Fibroblast of skin of right biceps (primary cell): ENCODE data around the gene HOXA9.

Experiments used
- DNase-seq: peaks from one replicate; pipeline ENCODE4 v3.0.0-alpha.2; 2013

HOXA9 gene

GRCh38 chr7:27141137-27141922, 24.0 kb downstream of the HOXA9 start:
- DNase-seq = no peak

GRCh38 chr7:27140126-27140857, 25.0 kb downstream of the HOXA9 start:
- DNase-seq = no peak

- no peak for DNase-seq
These were observed 25.8 kb downstream of the HOXA9 start for GRCh38 chr7:27139334-27140125.

DNA sequence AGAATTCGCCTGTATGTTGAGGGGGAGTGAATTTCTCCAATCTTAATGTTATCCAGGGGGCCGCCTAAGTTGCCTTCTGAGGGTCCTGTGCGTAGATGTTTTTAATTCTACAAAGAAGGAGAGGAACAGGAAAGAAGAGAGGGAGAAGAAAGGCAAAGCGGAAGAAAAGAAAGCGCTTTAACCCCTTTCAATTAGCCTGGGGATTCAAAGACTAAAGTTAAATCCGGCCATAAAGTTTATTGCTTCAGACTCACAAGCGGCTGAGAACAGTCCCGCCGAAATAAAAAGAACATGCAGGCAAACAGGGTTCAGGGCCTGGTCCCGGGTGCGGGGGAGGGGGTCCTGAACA, 26.4 kb downstream of the HOXA9 start:
- no peak for DNase-seq

- DNase-seq = no peak
These were observed 26.9 kb downstream of the HOXA9 start for GRCh38 chr7:27138472-27138871.

DNA sequence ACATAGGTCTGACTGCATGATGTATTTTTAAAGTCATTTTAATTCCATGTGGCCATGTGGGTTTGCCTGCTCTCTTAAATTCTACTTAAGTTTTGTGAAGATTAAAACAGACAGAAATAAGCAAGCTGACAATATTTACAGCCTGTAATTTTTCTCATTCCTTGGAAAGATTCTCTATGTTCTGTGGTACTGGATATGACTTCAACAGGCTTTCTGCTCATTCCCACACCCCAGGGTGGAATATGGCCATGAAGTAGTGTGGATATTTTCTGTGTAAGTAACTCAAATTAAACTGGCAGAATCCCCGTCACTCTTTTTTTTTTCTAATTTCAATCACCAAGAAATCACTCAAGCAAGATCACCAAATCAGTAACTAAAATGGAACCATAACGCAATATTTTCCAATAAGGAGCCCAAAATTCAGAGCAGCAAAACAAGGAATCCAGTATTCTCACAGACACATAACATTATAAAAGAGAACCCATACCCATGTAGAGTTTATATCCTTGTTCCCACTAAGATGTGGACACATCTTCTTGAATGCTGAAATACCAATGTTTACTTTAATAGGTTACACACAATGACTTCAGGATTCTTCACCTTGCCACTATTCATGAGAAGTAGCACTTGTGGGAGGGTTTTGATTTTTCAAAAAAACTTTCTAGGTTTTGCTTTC, 27.6 kb downstream of the HOXA9 start:
- no peak for DNase-seq

DNA sequence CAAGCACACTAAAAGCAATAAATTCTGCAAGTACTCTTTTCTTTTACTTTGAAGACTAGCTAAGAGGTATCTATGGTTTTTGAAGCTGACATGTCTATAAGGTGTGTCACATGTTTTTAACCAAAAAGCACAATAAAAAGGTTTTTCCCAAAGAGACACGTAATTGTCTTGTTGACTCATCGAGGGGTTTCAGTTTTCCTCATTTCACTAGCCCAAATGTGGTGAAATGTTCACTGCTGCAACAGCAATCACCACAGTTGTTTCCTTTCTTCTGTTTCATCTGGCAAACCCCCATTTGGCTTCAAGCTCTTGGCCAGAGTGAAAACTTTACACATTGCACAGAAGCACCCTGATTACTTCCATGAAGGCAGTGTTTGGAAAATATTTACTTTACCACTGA, 30.9 kb downstream of the HOXA9 start:
- DNase-seq = peak; percentile 84

DNA sequence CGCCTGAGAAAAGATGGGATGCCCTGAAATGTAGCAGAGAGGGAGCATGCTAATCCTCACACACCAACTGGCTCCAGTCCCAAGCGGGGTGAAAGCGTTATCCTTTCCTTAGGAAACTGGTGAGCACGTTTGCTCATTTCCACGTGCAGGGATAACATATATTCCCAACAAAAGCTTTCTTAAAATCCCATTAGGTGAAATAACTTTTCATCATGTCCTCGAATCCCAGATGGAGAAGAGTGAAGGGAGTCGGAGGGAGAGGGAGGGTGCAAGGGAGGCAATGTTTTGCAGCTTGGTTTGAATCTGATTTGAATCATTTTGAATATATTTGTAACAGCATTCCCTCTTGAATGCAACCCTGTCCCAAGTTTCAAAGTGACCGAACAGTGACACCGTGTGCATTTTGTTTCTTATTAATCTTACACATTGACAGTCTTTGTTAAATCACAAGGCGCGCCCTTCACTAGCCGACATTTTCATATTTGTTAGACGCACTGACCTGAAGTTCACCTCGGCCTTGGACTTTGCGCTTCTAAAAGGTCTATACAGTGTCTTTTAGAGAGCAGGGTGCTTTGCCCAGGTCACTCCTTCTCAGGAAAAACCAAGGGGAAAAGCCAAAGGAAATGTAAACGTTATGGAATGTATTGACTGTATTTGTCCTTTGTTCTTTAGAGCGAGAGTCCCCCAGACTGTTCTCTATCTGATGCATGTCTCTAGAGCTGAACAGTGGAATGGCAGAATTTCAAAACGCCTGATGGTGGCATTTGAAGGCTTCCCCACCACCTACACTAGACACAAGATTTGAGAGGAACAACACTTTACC, 31.7 kb downstream of the HOXA9 start:
- DNase-seq = no peak

GRCh38 chr7:27132978-27133377, 32.4 kb downstream of the HOXA9 start:
- DNase-seq = no peak

DNA sequence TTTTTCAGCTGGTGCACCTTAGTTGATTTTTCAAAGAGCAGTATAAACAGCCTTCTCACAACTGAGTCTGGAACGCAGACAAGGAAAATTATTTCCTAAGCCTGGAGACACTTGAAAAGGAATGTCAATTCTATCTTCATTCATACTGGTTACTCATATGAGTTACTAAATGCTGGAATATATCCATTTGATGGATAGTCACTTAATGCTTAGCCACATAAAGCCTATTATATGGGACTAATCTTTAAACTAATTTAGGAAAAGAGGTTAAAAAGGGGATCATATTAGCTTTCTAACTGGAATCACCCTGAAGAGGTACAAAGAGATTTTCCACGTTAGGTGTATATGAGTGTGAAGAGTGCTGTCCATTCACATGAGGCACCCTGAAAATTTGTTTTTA, 33.1 kb downstream of the HOXA9 start:
- no peak for DNase-seq

DNA sequence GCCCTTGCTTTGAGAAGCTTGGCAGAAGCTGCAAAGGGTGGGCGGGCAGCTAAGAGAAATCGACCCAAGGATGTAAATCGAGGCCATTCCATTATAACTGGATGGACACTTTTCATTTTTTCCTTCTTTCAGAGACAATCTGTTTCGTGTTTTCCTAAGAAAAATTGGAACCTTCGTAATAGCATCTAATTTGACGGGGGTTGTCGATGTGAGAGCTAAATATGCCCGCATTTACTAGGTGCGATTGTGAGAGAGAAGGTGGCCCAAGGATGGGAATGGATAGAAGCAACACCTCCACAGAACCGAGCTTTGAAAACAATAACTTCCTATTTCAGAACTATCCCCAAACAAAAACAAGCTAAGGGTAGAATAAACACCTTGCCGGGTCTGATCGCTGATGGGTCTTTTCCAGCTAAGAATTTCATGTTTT, 33.9 kb downstream of the HOXA9 start:
- no peak for DNase-seq

- peak; percentile 91 for DNase-seq
These were observed 34.6 kb downstream of the HOXA9 start, which contains the start of gene HOXA4 for GRCh38 chr7:27130540-27131389. Gene HOXA4, minus strand, starts transcription at chr7:27130757. Its CDS starts 24 bp downstream, at chr7:27130733.

DNA sequence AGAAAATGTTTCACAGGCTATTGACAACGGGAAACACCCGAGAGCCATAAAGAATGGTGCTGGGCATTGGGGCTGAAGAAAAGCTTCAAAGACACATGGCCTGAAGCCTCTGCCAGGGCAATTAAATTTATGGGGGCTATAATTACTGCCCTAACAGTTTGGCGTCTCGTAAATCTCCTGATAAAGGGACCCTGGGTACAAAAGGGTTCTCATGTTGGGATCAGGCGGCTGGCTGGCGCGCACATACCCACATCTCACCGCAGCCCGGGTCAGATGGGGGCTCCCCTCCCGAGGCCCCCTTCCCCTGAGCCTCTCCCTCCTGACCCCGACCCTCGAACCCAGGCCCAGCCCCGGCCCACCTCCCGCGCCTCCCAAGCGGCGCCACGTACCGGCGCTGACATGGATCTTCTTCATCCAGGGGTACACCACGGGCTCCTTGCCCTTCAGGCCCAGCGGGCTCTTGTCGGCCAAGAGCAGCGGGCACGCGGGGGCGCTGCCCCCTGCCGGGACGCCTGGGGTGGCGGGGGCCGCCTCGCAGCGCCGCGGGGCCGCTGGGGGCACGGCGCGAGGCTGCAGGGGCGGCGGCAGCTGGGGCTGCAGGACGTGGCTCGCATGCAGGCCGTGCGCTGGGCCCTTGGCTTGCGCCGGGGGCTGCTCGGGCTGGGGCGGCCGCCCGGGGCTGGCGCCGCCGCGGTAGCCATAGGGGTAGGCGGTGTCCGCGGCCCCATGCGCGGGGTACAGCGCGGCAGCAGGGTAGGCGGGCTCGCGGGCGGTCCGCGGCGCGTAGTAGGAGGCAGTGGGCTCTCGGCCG, 35.4 kb downstream of the HOXA9 start:
- peak; percentile 36 for DNase-seq

DNA sequence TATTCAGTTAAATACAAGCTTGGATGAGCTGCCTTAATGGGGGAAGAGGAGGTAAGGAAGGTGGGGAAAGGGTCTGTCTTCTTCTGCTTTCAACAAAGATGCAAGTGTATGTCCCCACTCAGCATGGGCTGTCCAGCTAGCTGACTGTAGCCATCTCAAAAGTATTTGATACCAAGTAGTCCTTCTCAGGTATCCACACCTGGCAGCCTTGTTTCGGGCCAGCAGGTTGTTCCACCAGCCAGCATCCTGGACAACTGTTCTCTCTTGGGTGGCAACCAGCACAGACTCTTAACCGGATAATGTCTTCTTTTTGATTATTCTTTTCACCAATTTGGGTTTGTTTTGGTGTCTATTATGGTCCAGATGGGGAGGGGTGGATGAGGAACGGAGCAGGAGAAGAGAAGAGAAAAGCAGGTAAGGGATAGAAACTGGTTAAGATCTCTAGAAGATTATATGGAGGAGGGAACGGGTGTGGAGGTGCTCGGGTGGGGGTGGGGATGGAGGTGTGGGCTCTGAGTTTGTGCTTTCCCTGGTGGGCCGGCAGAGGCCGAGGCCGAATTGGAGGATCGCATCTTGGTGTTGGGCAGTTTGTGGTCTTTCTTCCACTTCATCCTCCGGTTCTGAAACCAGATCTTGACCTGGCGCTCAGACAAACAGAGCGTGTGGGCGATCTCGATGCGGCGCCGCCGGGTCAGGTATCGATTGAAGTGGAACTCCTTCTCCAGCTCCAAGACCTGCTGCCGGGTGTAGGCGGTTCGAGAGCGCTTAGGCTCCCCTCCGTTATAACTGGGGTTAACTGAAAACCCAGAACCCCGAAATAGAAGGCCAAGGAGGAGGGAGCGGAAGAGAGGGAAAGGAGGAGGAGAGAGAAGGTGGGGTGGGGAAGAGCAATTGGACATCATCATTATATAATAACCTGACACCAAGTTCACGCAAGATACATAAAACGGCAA, 36.3 kb downstream of the HOXA9 start:
- no peak for DNase-seq

DNA sequence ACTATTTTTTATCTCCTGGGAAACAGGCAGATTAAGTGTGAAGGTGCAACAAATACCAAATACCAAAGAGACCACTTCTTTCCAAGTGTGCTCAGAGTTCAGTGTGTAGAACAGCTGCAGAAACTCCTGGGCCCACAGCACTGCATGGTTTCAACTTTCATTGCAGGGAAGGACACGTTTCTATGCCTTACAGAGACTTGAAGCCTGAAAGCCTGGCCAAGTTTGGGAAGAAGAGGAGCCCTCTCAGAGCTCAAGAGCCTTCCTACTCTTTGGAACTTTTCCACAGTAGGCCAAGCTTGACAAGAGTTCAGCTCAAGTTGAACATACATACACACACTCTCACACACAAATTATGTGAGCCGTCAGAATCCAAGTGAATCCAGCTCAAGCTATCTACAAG, 37.3 kb downstream of the HOXA9 start:
- no peak for DNase-seq

GRCh38 chr7:27126596-27127327, 38.6 kb downstream of the HOXA9 start:
- DNase-seq = no peak

DNA sequence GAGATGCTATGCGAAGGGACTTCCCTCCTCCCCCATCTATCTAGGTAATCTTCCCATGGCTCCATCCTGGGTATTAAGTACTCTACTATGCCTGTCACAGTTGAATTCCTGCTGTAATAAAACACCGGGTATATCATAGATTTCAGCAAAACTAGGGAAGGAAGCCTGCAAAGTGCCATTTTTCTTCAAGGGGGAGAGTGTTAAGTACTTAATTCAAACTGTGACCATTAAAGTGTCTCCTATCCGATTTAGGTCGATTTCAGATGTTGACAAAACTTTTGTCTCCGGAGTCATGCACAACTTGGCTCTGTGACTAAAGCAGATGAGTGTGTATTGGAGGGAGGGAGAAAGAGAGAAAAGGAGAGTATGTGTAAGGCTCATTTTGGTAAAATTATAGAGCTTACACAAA, 39.3 kb downstream of the HOXA9 start:
- no peak for DNase-seq
